ENCODE results near the gene VMAC. TPM values are rescaled to one million over a fixed set of nuclear protein-coding genes. Genes with fewer than 3 reads are reported as not detected.

VMAC gene
- total and polyA plus RNA-seq, 9 of the 15 experiments (the other 6 are each of a cell fraction or from before 2014, with no cell fraction given) = 0.03 to 3.4 (median 1.1) TPM

DNA sequence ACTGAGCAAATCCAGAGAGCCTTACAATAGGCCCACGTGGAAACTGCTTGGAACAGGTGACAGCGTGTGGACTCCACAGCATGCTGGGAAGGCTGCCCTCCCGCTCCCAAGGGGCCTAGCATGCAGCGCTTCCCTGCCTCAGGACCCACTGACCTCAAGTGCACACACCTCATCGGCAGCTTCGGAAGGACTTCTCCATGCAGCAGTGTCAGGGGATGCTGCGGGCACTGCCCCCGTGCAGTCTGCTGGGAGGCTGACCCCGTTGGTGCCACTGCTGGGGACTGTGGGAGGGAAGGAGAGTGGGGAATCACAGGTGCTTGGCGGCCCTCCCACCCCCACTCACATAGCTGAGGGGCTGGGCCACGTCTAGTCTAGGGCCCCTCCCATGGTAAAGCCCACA is 26.6 kb downstream of the VMAC start:
- H3K4me3 ChIP-seq = no peak overlapping the region
- ATAC-seq (no peak), FAIRE-seq (no peak), DNase-seq (ENCODE audit: extremely low read depth in 1 of 4, low spot score in 3 of 4) (no peak)
- no peak overlapping the region for H3K27ac ChIP-seq (ENCODE audit: extremely low read depth, low read depth, low read length)
- peaks cover 98% of the 10 kb centered on the region; the same call in 2 of the 3 replicates for H3K36me3 ChIP-seq (ENCODE audit: control insufficient read depth, insufficient read depth, low read length)
- H3K9me1 ChIP-seq (ENCODE audit: control insufficient read depth, insufficient read depth, low read length) = peaks cover 2% of the 10 kb centered on the region
- ChIA-PET CTCF (ENCODE audit: low intra/inter-chr PET ratio) (no interaction called here), POLR2A (interaction anchor here (0.7 to 1.8 kb wide), 2 partner anchors 11 to 23 kb away, joined by 3 read pairs; no protein-coding TSS in a partner anchor)
- H2AFZ ChIP-seq (ENCODE audit: low read depth, low read length) = no peak overlapping the region
- no peak for TF ChIP-seq GABPB1 (CRISPR knock-in tag; IDR thresholded peaks at IDR 0.05)
- TF ChIP-seq POLR2G (IDR thresholded peaks at IDR 0.05; ENCODE audit: low read depth, low read length) = 0 out of 2 replicates have a peak, but pooled peaks have one; percentile 20
- TF ChIP-seq, protein P1, sequence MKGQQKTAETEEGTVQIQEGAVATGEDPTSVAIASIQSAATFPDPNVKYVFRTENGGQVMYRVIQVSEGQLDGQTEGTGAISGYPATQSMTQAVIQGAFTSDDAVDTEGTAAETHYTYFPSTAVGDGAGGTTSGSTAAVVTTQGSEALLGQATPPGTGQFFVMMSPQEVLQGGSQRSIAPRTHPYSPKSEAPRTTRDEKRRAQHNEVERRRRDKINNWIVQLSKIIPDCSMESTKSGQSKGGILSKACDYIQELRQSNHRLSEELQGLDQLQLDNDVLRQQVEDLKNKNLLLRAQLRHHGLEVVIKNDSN (CRISPR knock-in tag; IDR thresholded peaks at IDR 0.05) = no peak
- no peak for TF ChIP-seq MTF1 (CRISPR knock-in tag; IDR thresholded peaks at IDR 0.05; ENCODE audit: borderline replicate concordance)
- H3K9me3 ChIP-seq (replicated peaks; ENCODE audit: control insufficient read depth, insufficient read depth, low read depth, low read length) = no peaks in the 10 kb centered on the region
- in situ Hi-C loops (cut with MboI) = no loop called here
- no peak overlapping the region; a peak in 1 of 4 replicates for H3K9ac ChIP-seq (ENCODE audit: insufficient read depth in 1 of 2, low read depth in 2 of 2, low read length in 2 of 2)
- H3K79me2 ChIP-seq (ENCODE audit: control insufficient read depth, insufficient read depth, low read length) = no peaks in the 10 kb centered on the region; the same call in 2 of the 3 replicates
- no TSS peak for BruUV-seq (replicated peaks)
- no peaks in the 10 kb centered on the region for H4K20me1 ChIP-seq (replicated peaks; ENCODE audit: control insufficient read depth, insufficient read depth, low read length)
- no peak overlapping the region for H3K4me2 ChIP-seq (ENCODE audit: insufficient read depth, low read length)
- peaks cover 0 to 15% of the 10 kb centered on the region in 2 experiments; a peak in 1 of 5 replicates for H3K4me1 ChIP-seq (replicated peaks in 1 of 2; ENCODE audit: control insufficient read depth in 2 of 2, insufficient read depth in 2 of 2, low read length in 2 of 2)
- WGBS (ENCODE audit: insufficient coverage, low coverage, missing lambda C conversion rate) = 94% methylated on average over 11 of the region's 11 CpGs
- H3K27me3 ChIP-seq (ENCODE audit: control insufficient read depth in 2 of 2, insufficient read depth in 2 of 2, low read length in 2 of 2) = no peaks in the 10 kb centered on the region
- intact Hi-C loops (cut with micrococcal nuclease) = no loop called here

DNA sequence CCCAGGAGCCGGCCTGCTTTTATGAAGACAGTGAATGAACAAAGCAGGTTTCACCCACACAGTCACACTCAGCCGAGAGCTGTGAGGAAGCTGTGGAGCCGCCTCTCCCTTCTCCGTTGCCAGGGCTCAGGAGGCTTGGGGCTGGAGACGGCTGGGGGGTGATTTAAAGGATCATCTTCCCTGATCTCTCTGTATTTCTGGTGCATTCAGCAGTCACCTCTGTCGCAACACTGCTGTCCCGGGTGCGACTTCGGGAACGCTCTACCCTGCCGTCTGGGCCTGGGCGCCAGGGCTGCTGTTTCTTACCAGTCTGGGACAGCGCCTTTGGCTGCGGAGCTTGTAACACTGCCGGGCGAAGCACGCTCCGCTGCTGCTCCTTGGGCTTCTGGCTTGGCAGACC is 27.5 kb downstream of the VMAC start:
- Histone ChIP-seq H3K9ac (ENCODE audit: insufficient read depth in 1 of 2, low read depth in 2 of 2, low read length in 2 of 2) (peak overlapping the region in 1 of 2 experiments; percentile 10; a peak in 1 of 4 replicates), H3K27me3 (ENCODE audit: control insufficient read depth in 2 of 2, insufficient read depth in 2 of 2, low read length in 2 of 2) (no peaks in the 10 kb centered on the region), H3K4me1 (replicated peaks in 1 of 2; ENCODE audit: control insufficient read depth in 2 of 2, insufficient read depth in 2 of 2, low read length in 2 of 2) (peaks cover 0 to 15% of the 10 kb centered on the region in 2 experiments; a peak in 1 of 5 replicates), H3K9me3 (replicated peaks; ENCODE audit: control insufficient read depth, insufficient read depth, low read depth, low read length) (no peaks in the 10 kb centered on the region), H3K27ac (ENCODE audit: extremely low read depth, low read depth, low read length) (no peak overlapping the region), H3K79me2 (ENCODE audit: control insufficient read depth, insufficient read depth, low read length) (peaks cover 2% of the 10 kb centered on the region; the same call in 1 of the 3 replicates), H3K4me3 (no peak overlapping the region), H2AFZ (ENCODE audit: low read depth, low read length) (no peak overlapping the region), H4K20me1 (replicated peaks; ENCODE audit: control insufficient read depth, insufficient read depth, low read length) (no peaks in the 10 kb centered on the region), H3K9me1 (ENCODE audit: control insufficient read depth, insufficient read depth, low read length) (peaks cover 2% of the 10 kb centered on the region), H3K36me3 (ENCODE audit: control insufficient read depth, insufficient read depth, low read length) (peaks cover 97% of the 10 kb centered on the region; the same call in 2 of the 3 replicates), H3K4me2 (ENCODE audit: insufficient read depth, low read length) (no peak overlapping the region)
- POLR2A ChIA-PET = interaction anchor here (1.8 kb wide), 1 partner anchor 10 kb away, joined by 3 read pairs; no protein-coding TSS in a partner anchor
- in situ Hi-C loops (cut with MboI) (no loop called here), intact Hi-C loops (cut with micrococcal nuclease) (no loop called here)
- 95% methylated on average over 17 of the region's 18 CpGs for WGBS (ENCODE audit: insufficient coverage, low coverage, missing lambda C conversion rate)
- no peak for TF ChIP-seq SAFB2 (IDR thresholded peaks at IDR 0.05; ENCODE audit: borderline replicate concordance, low read depth, low read length, severe bottlenecking)
- no peak for TF ChIP-seq KAT8 (IDR thresholded peaks at IDR 0.05; ENCODE audit: low read depth)
- no peak for TF ChIP-seq ZNF3 (CRISPR knock-in tag; IDR thresholded peaks at IDR 0.05)
- CTCF ChIA-PET (ENCODE audit: low intra/inter-chr PET ratio) = no interaction called here
- FAIRE-seq = no peak
- no TSS peak for BruUV-seq (replicated peaks)
- ATAC-seq = no peak
- no peak for DNase-seq (ENCODE audit: extremely low read depth in 1 of 4, low spot score in 3 of 4)
